Measurements from ENCODE around the gene METTL16.

- TF ChIP-seq CTCF (conservative IDR thresholded peaks at IDR 0.05; ENCODE audit: low read length), result no peak
- TF ChIP-seq EZH2phosphoT487 (IDR thresholded peaks at IDR 0.05; ENCODE audit: borderline replicate concordance, low read depth, low read length), result no peak
These were observed 132.8 kb downstream of the METTL16 start for GRCh38 chr17:2378905-2379304.
